SW480 (cell line): Measurements from ENCODE around the gene RPL13.
A peak's percentile ranks its signal among the peaks of the same experiment; 100 is the strongest.
"Not testable (repeated sequence)": the region's sequence is repeated elsewhere in the genome, so short reads cannot be mapped to it uniquely, and the experiment has no call there.

Experiments
- DNase-seq: peaks from one replicate; pipeline ENCODE4 v3.0.0-alpha.2; 2016; ENCODE audit warnings: low spot score

Gene RPL13

DNA sequence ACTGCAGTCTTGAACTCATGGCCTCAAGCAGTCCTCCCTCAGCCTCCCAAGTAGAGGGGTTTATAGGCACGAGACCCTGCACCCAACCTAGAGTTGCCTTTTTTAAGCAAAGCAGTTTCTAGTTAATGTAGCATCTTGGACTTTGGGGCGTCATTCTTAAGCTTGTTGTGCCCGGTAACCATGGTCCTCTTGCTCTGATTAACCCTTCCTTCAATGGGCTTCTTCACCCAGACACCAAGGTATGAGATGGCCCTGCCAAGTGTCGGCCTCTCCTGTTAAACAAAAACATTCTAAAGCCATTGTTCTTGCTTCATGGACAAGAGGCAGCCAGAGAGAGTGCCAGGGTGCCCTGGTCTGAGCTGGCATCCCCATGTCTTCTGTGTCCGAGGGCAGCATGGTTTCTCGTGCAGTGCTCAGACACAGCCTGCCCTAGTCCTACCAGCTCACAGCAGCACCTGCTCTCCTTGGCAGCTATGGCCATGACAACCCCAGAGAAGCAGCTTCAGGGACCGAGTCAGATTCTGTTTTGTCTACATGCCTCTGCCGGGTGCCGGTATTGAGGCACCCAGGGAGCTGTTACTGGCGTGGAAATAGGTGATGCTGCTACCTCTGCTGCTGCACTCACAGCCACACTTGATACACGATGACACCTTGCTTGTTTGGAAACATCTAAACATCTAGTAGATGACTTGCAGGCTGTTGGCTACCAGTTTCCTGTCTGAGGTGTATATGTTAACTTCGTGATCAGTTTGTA, 3.3 kb downstream of the RPL13 start:
- DNase-seq: no peak

DNA sequence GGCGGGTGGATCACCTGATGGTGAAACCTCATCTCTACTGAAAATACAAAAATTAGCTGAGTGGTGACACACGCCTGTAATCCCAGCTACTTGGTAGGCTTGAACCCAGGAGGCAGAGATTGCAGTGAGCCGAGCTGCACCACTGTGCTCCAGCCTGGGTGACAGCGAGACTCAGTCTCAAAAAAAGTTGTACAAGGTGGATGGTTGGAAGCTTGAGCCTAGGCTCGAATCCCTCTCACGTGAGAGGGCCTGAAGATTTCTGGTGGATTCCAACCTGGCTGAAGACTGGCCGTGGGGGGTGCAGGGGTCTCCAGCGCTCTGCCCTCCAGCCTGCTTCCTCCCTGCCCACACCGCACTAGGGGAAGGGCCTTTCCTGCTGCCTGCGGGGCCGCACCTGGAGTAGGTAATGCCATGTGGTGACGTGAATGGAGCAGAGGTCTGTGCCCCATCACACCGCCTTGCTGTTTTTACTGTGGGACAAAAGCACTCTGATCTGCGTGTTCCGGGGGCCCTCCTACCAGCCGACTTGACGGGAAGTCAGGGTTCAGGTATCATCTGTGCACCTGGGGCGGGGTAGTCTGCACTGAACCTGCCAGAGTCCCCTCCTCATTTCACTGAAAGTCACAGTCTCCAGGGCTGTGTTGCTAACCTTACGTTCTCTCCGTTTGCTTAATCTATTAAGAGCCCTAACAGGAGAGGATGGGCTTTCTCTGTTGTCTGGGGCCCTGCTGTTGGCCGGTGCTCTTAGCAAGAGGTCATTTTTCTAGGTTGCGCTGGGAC, 4.2 kb downstream of the RPL13 start:
- DNase-seq: peak; percentile 25

DNA sequence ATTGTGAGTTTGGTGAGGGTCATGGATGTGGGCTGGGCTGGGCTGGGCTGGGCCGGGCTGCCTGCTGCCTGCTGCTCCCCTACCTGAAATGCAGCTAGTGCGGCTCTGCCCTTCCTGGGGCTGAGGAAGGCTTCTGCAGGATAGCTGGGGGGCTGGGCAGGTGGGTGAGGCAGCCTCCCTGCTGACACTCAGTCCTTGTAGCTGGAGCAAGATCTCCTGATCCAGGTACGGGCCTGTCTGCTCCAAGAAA, 4.7 kb downstream of the RPL13 start:
- DNase-seq: no peak

DNA sequence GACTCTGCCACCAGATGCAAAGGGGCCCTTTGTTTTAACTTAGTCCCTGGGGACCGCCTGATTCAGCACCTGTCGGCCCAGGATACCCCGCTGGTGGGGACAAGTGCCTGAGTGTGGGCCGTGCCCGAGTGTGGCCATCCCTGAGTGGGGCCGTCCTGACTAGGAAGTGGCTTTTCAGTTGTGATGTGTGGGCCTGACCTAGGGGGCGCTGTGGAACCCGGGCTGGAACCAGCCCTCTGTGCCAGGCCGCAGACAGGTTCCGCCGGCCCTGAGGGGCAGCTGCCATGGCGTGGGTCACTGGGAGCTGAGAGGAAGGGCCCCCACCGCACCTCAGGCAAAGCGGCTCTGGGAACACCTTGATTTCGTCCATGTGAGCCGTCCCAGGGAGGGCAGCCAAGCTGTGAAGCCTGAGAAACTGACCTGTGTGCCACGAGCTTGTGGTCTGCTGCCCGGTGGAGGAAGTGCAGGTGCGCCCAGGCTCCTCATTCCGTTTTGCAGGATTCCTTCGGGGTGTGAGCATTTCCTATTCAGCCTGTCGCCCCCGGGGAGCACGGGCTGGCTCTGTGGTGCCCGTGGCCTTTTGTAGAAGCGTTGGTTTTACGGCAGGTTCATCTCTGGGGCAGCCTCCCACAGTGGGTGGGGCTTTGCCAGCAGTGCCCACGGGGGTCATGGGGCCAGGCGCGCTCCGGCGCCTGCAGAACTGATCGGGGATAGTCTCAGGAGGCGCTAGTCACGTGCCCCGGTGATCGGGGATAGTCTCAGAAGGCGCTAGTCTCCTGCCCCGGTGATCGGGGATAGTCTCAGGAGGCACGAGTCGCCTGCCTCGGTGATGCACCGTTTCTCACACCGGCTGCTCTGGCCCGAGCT, 5.3 kb downstream of the RPL13 start:
- peak; percentile 64 for DNase-seq

DNA sequence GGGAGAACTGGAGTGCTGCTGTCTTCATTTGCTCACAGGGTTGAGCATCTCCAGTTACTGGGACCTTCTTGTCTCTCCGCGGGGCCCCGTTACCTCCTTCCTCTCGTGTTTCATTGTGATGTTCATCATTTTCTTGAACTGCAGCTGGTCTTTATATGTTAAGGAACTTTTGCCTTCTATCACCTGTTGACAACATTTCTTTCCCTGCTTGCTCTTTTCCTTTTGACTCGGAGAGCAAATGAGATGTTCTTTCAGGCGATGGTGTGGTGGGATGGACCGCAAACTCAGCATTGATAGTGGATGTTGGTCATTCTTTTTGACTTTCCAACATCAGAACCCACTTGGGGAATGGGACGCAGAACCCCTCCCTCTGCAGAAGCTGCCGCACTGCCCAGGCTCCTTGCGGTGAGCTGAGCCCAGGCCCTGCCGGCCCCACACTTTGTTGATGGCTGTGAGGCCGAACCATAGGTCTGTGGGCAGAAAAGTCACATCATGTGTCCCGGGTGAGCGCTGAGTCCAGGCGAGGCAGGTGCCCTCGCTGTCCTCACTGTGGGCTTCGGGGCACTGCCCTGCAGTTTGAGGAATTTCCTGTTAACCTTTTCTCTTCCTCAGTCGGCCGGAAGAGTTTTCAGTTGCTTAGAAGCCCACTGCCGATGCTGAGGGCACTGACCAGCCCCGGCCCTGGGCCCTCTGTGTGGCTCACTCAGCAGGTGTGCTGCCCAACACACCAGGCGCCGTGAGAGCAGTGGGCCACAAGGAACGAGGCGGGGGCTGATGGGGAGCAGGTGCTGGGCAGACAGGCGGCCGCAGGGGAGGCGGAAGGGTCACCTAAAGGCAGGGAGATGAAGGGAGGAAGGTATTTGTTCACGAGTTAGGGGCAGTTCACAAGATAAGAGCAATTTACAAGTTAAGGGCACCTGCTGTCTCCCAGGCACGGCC, 7.4 kb downstream of the RPL13 start:
- no peak for DNase-seq

DNA sequence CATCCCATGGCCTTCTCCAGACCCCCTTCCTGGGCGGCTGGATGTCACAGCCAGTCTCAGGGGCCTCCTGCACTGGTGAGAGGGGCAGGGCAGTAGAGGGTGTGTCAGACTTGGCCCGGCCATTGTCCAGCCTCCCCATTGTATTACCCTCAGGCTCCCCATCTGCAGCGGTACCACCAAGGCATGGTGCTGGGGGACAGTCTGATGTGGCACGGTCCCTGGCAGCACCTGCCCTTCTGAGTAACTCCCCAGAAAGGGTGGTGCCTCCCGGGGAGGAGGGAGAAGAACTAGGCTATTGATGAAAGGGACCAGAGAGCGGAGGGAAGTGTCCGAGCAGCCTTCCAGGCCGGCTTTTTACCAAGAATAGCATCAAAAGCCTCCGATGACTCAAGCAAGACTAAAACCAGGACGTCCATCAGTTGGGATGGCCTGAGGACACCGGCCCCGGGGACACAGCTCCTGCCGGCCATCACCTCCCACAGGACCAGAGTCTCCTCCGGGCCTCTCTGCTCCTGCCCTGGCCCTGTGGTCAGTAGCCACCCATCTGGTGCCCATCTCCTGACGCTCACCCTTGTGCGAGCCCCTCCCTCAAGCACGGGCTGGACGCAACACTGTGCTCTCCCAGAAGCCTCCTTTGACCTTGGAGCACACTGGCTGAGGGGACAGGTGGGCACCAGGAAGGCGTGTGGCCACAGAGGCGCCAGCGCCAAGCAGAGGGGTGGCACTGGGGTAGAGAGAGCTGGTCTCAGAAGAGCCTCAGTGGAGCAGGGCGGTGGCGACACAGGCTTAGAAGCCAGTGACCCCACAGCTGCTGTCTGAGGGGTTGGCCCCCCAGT, 9.2 kb downstream of the RPL13 start:
- no peak for DNase-seq

DNA sequence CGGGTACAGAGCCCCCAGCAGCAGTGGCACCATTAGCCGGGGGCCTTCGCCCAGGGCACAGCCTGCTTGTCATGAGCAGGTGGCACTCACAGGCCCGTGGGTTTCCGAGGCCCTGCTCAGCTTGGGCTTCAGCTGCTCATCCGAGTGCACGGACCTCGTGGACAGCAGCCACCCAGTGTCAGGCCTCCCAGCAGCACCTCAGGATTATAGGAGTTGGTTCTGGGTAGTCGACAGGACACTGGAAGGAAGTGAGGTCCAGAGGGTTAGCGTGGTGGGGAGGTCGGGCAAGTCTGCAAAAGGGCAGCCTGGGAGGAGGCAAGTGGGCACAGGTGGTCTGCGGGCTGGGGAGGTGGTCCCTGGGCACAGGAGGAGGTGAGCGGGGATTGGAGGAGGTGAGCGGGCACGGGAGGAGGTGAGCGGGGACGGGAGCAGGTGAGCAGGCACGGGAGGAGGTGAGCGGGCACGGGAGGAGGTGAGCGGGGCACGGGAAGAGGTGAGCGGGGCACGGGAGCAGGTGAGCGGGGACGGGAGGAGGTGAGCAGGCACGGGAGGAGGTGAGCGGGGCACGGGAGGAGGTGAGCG, 10.0 kb downstream of the RPL13 start:
- no peak for DNase-seq

DNA sequence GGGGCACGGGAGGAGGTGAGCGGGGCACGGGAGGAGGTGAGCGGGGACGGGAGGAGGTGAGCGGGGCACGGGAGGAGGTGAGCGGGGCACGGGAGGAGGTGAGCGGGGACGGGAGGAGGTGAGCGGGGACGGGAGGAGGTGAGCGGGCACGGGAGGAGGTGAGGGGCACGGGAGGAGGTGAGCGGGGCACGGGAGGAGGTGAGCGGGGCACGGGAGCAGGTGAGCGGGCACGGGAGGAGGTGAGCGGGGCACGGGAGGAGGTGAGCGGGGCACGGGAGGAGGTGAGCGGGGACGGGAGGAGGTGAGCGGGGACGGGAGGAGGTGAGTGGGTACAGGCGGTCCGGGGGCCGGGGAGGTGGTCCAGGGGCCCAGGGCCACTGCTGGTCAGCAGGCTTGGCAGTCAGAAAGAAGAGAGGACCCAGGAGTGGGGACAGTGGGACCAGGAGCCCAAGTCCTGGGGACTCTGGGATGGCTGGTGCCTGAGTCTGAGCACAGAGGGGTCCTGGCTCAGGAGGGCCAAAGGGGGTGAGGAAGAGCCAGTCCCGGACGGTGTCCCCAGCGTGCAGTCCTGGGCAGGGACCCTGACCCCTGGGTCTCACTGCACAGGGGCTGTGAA, 10.6 kb downstream of the RPL13 start:
- DNase-seq: not testable (repeated sequence)

DNA sequence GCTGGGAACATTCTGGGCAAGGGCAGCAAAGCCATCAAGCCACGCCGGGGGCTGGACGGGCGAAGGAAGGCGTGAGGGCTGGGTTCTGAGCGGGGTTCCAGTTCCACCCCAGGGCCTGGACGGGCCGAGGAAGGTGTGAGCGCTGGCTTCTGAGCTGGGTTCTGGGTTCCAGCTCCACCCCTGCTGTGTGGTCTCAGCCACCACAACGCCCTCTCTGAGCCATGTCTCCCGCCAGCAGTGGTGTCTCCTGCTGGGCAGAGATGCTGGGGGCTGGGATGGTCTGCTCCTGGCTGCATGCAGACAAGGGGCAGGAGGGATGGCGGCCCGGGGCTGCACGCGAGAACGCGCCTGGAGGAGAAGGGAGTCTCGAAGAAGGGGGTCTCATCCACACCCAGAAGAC, 11.2 kb downstream of the RPL13 start:
- DNase-seq: no peak

DNA sequence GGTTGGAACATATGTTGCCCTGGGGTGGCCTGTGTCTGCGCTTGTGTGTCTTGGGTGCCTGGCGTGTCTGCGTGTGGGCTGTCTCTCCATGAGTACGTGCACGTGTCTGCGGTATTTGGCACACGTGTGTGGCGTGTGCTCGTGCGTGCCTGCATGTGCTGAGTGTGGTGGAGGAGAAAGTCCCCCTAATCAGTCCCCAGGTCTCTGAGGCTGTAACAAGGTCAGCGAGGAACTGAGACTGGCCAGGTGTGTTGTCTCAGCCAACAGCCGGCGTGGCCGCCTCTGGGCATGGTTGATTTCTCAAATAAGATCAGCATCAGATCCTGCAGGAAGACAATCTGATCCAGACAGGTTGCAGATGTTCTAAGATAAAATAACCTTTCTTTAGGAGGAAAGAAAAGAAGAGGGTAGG, 11.6 kb downstream of the RPL13 start:
- no peak for DNase-seq

DNA sequence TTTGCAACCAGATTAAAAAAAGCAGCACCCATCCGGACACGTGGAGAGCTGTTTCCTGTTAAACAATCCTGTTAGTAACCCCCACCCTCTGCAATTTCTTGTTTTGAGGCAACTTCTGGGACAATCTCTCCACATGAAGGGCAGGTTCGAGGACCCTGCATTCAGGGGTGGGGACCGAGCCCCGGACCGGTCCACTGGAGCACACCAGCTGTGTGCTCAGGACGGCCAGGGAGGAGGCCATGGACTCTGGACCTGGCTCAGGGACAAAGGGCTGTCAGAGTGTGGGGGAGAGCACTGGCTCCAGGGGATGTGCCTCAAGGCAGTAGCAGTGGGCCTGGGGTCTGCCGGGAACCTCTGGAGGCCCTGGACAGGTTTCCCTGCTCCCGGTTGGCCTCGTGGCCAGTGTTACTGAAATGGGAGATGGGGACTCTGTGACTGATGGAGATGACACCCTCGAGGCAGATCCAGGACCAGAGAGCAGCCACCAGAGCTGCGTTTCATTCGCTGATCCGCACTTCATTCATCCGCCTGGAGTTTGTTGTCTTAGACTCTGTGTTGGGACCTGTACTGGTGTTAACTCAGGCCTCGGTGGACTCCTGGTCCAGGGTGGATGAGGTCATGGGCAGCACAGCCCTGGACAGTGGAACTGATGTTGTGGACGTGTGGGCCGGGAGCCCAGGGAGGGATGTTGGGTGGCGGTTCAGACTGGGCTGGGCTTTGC, 12.2 kb downstream of the RPL13 start:
- no peak for DNase-seq

DNA sequence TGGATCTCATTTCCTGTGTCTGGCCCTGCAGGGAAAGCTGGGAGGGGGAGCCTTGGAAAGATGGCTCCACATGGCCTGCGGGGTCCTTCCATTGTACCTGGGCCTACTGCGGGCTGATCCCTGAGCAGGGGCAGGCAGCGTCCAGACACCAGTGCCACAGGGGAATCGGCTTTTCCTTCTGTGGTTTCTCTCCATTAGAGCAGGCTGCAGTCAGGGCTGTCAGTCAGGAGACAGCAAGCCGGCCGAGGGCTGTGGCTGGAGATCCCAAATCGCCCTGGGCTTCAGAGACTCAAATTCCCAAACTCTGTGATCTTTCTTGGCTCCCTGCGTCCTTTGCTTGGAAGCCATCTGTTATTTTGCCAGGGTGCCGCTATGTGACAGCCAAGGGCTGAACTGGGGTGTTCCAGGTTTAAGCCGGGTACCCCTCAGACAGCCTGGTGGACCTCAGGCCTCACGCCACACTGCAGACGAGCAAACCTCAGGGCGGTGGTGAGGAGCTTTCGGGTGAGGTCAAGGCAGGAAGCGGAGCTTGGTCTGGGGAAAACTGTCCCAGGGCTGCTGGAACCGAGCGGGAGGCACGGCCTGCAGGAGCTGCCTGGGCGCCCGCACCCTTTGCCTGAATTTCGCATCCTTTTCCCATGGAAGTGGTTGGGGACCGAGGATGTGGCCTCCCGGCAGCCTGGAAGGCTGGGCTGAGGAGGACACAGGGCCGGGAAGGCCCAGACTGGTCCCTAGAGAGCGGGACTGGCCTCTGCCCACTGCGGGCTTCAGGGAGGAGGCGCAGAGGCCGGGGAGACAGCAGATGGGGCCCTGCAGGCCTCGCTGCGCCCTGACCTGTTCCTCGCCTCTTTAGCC, 13.6 kb downstream of the RPL13 start:
- no peak for DNase-seq

DNA sequence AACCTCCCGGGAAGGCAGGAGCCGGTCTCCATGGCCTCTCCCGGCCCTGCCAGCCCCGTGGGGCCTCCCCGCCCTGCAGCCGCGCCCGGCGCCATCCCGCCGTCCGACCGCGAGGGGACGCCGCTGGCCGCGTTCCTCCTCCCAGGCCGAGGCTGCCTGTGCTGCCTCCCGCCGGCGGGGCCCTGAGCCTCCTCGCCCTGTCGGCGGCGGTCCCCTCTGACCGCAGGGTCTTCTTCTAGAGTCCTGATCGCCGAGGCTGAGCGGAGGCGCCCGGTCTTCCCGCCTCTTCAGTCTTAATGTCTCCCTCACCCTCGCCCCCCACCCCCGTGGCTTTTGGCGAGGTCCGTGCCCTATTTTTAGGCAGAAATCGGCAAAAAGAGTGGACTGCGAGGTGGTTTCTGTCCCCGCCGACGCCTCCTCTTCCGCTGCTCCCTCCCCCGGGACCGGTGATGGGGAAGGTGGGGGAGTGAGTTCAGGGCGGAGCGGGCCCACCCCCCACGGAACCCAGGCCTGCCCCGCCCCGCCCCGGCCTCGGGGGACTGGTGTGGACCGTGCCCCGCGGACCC, 14.3 kb downstream of the RPL13 start:
- peak; percentile 77 for DNase-seq

DNA sequence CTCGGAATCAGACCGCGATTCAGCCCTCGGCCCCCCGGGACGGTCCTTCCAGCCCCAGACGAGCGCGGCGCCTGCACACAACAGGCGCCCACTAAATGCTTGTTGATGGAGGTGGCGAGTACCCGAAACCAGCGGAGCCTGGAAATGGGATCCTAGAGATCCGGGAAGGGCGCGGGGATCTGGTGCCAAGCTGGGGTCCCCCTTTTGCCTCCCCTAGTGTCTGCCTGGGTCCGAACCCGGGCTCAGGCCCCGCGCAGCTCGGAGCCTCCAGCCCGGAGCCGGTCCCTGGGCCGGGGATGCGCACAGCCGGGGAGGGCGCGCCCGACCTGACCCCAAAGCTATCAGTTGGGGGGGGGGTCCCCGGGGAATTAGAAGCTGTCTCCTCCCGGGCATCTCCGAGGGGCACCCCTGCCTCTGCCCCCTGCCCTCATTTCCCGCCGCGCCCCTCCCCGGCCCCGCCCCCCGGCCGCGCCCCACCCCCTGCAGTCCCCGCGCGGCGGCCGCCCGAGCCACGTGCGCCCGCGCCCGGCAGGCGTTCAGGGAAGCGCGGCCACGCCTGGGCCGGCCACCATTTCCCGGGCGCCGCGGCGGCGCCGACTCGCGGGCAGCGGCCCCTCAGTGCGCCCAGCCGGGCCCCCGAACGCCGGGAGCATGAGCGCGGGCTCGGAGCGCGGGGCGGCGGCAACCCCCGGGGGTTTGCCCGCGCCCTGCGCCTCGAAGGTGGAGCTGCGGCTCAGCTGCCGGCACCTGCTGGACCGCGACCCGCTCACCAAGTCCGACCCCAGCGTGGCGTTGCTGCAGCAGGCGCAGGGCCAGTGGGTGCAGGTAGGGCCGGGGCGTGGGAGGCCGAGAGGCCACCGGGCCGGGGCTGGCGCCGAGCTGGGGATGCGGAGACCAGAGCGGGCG, 15.0 kb downstream of the RPL13 start, which contains the start of gene CPNE7:
Gene CPNE7 (plus strand): TSS at position 512 of the 906 bp plus-strand sequence. CDS start 140 bp downstream, at position 652.
- DNase-seq: peak; percentile 25

DNA sequence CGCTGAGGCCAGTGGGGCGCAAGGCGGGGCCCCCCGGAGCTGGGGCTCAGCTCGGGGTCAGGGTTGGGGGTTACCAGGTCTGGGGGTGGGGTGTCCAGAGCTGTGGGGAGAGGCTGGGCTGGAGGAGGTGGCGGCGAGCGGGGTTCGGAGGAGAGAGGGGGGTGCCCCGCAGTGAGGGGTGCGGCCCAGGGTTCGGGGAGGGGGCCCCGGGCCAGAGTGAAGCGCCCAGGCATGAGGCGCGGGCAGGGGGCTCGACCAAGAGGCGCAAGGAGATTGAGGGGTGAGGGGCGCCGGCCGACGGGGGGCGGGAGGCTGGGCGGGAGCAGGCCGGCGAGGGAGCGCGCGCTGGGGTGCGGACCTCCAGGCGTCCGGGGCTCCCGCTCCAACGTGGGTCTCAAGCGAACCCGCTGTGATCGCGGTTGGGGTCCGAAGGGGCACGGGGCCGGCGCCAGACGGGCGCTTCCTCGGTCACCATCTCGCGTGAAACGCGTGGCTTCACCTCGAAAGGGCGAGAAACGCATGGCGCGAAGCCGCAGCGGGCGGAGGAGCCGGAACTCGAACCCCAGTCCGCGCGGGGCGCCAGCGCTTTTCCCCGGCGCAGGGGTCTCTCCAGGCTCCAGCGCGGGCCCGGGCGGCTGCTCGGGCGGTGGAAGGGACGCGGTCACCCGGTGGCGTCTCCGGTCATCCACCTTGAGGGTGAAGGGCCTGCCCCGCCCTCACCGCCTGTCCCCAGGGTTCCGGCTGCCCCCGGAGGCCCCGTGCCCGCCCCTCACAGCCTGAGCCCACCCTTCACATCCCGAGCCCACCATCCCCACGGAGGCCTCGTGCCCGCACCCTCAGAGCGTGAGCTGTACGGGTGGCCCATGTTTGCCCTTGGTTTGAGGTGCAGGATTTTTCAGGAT, 15.9 kb downstream of the RPL13 start:
- no peak for DNase-seq
